ENCODE data around the gene SMPDL3A.

The SMPDL3A gene

GRCh38 chr6:122780114-122780513, 8.9 kb upstream of the SMPDL3A start:
- Histone ChIP-seq H2AFZ (ENCODE audit: low read depth, low read length) (no peak overlapping the region), H3K27ac (ENCODE audit: low read length, poor library complexity, severe bottlenecking) (no peak overlapping the region), H3K9me3 (ENCODE audit: control insufficient read depth, low read length) (no peaks in the 10 kb centered on the region), H3K4me2 (ENCODE audit: low read length, poor library complexity, severe bottlenecking) (no peak overlapping the region), H4K8ac (ENCODE audit: low read length) (no peak overlapping the region), H3K36me3 (ENCODE audit: control insufficient read depth in 1 of 2, insufficient read depth in 2 of 2, low read depth in 1 of 2, low read length in 2 of 2) (no peaks in the 10 kb centered on the region), H2BK15ac (ENCODE audit: low read depth, poor library complexity, severe bottlenecking) (no peak overlapping the region), H2AK5ac (ENCODE audit: low read length, severe bottlenecking) (no peak overlapping the region), H3K27me3 (ENCODE audit: control insufficient read depth in 1 of 2, insufficient read depth in 1 of 2, low read length in 2 of 2) (peaks cover 0 to 12% of the 10 kb centered on the region in 2 experiments), H2BK12ac (ENCODE audit: low read length in 2 of 2) (no peak overlapping the region), H3K4me3 (ENCODE audit: insufficient read depth in 1 of 2, low read depth in 1 of 2, low read length in 2 of 2) (no peak overlapping the region), H2BK5ac (ENCODE audit: low read depth, low read length, poor library complexity, severe bottlenecking) (no peak overlapping the region), H3K9ac (ENCODE audit: low read length) (no peak overlapping the region), H4K91ac (ENCODE audit: low read length) (no peak overlapping the region), H3K4me1 (ENCODE audit: control insufficient read depth, insufficient read depth, low read depth, low read length) (no peaks in the 10 kb centered on the region), H2BK120ac (ENCODE audit: low read depth, low read length) (no peak overlapping the region), H3K14ac (ENCODE audit: low read length in 2 of 2) (no peak overlapping the region), H3K4ac (ENCODE audit: low read depth in 1 of 2, low read length in 2 of 2) (no peak overlapping the region), H3K18ac (ENCODE audit: low read depth in 1 of 2, low read length in 2 of 2) (no peak overlapping the region), H3K23ac (ENCODE audit: low read length in 2 of 2) (no peak overlapping the region), H3K79me1 (replicated peaks; ENCODE audit: low read length, poor library complexity, severe bottlenecking) (no peaks in the 10 kb centered on the region)
- no peak for DNase-seq
- 57% methylated on average over 5 of the region's 5 CpGs for WGBS

GRCh38 chr6:122781716-122782115, 7.3 kb upstream of the SMPDL3A start:
- Histone ChIP-seq H3K4me2 (ENCODE audit: low read length, poor library complexity, severe bottlenecking) (no peak overlapping the region), H3K9me3 (ENCODE audit: control insufficient read depth, low read length) (no peaks in the 10 kb centered on the region), H2AK5ac (ENCODE audit: low read length, severe bottlenecking) (no peak overlapping the region), H3K4ac (ENCODE audit: low read depth in 1 of 2, low read length in 2 of 2) (no peak overlapping the region), H3K9ac (ENCODE audit: low read length) (no peak overlapping the region), H2BK12ac (ENCODE audit: low read length in 2 of 2) (no peak overlapping the region), H3K4me3 (ENCODE audit: insufficient read depth in 1 of 2, low read depth in 1 of 2, low read length in 2 of 2) (no peak overlapping the region), H3K23ac (ENCODE audit: low read length in 2 of 2) (no peak overlapping the region), H3K79me1 (replicated peaks; ENCODE audit: low read length, poor library complexity, severe bottlenecking) (no peaks in the 10 kb centered on the region), H4K8ac (ENCODE audit: low read length) (no peak overlapping the region), H2BK15ac (ENCODE audit: low read depth, poor library complexity, severe bottlenecking) (no peak overlapping the region), H4K91ac (ENCODE audit: low read length) (no peak overlapping the region), H2AFZ (ENCODE audit: low read depth, low read length) (no peak overlapping the region), H2BK5ac (ENCODE audit: low read depth, low read length, poor library complexity, severe bottlenecking) (no peak overlapping the region), H3K4me1 (ENCODE audit: control insufficient read depth, insufficient read depth, low read depth, low read length) (no peaks in the 10 kb centered on the region), H3K27ac (ENCODE audit: low read length, poor library complexity, severe bottlenecking) (no peak overlapping the region), H3K36me3 (ENCODE audit: control insufficient read depth in 1 of 2, insufficient read depth in 2 of 2, low read depth in 1 of 2, low read length in 2 of 2) (no peaks in the 10 kb centered on the region), H3K18ac (ENCODE audit: low read depth in 1 of 2, low read length in 2 of 2) (no peak overlapping the region), H3K14ac (ENCODE audit: low read length in 2 of 2) (no peak overlapping the region), H3K27me3 (ENCODE audit: control insufficient read depth in 1 of 2, insufficient read depth in 1 of 2, low read length in 2 of 2) (peaks cover 0 to 12% of the 10 kb centered on the region in 2 experiments), H2BK120ac (ENCODE audit: low read depth, low read length) (no peak overlapping the region)
- WGBS: 96% methylated on average over 6 of the region's 7 CpGs
- DNase-seq: no peak

GRCh38 chr6:122783401-122783800, 5.7 kb upstream of the SMPDL3A start:
- no peak overlapping the region for H4K8ac ChIP-seq (ENCODE audit: low read length)
- H2AK5ac ChIP-seq (ENCODE audit: low read length, severe bottlenecking): no peak overlapping the region
- H2BK120ac ChIP-seq (ENCODE audit: low read depth, low read length): no peak overlapping the region
- H3K9me3 ChIP-seq (ENCODE audit: control insufficient read depth, low read length): no peaks in the 10 kb centered on the region
- H3K27me3 ChIP-seq (ENCODE audit: control insufficient read depth in 1 of 2, insufficient read depth in 1 of 2, low read length in 2 of 2): peaks cover 0 to 12% of the 10 kb centered on the region in 2 experiments
- H3K18ac ChIP-seq (ENCODE audit: low read depth in 1 of 2, low read length in 2 of 2): no peak overlapping the region
- WGBS: 89% methylated on average over 3 of the region's 4 CpGs
- no peak overlapping the region for H3K14ac ChIP-seq (ENCODE audit: low read length in 2 of 2)
- no peak overlapping the region for H4K91ac ChIP-seq (ENCODE audit: low read length)
- H3K4me3 ChIP-seq (ENCODE audit: insufficient read depth in 1 of 2, low read depth in 1 of 2, low read length in 2 of 2): no peak overlapping the region
- no peak overlapping the region for H3K9ac ChIP-seq (ENCODE audit: low read length)
- peaks cover 2% of the 10 kb centered on the region for H3K79me1 ChIP-seq (replicated peaks; ENCODE audit: low read length, poor library complexity, severe bottlenecking)
- no peak overlapping the region for H2BK12ac ChIP-seq (ENCODE audit: low read length in 2 of 2)
- no peak overlapping the region for H3K4me2 ChIP-seq (ENCODE audit: low read length, poor library complexity, severe bottlenecking)
- H3K4ac ChIP-seq (ENCODE audit: low read depth in 1 of 2, low read length in 2 of 2): no peak overlapping the region
- H3K27ac ChIP-seq (ENCODE audit: low read length, poor library complexity, severe bottlenecking): no peak overlapping the region
- H3K23ac ChIP-seq (ENCODE audit: low read length in 2 of 2): no peak overlapping the region
- no peaks in the 10 kb centered on the region for H3K36me3 ChIP-seq (ENCODE audit: control insufficient read depth in 1 of 2, insufficient read depth in 2 of 2, low read depth in 1 of 2, low read length in 2 of 2)
- no peak for DNase-seq
- no peak overlapping the region for H2BK15ac ChIP-seq (ENCODE audit: low read depth, poor library complexity, severe bottlenecking)
- no peak overlapping the region for H2AFZ ChIP-seq (ENCODE audit: low read depth, low read length)
- H2BK5ac ChIP-seq (ENCODE audit: low read depth, low read length, poor library complexity, severe bottlenecking): no peak overlapping the region
- H3K4me1 ChIP-seq (ENCODE audit: control insufficient read depth, insufficient read depth, low read depth, low read length): peaks cover 3% of the 10 kb centered on the region

GRCh38 chr6:122785891-122786290, 3.2 kb upstream of the SMPDL3A start:
- no peak overlapping the region for H4K8ac ChIP-seq (ENCODE audit: low read length)
- DNase-seq: no peak
- no peak overlapping the region for H2BK12ac ChIP-seq (ENCODE audit: low read length in 2 of 2)
- H3K27me3 ChIP-seq (ENCODE audit: control insufficient read depth in 1 of 2, insufficient read depth in 1 of 2, low read length in 2 of 2): no peaks in the 10 kb centered on the region
- H3K36me3 ChIP-seq (ENCODE audit: control insufficient read depth in 1 of 2, insufficient read depth in 2 of 2, low read depth in 1 of 2, low read length in 2 of 2): no peaks in the 10 kb centered on the region
- H3K4me1 ChIP-seq (ENCODE audit: control insufficient read depth, insufficient read depth, low read depth, low read length): peaks cover 4% of the 10 kb centered on the region
- WGBS: no CpG with 5 or more reads among the region's 1 CpG
- H3K4me3 ChIP-seq (ENCODE audit: insufficient read depth in 1 of 2, low read depth in 1 of 2, low read length in 2 of 2): no peak overlapping the region
- no peak overlapping the region for H2BK15ac ChIP-seq (ENCODE audit: low read depth, poor library complexity, severe bottlenecking)
- no peak overlapping the region for H3K4ac ChIP-seq (ENCODE audit: low read depth in 1 of 2, low read length in 2 of 2)
- no peak overlapping the region for H2BK5ac ChIP-seq (ENCODE audit: low read depth, low read length, poor library complexity, severe bottlenecking)
- peaks cover 2% of the 10 kb centered on the region for H3K79me1 ChIP-seq (replicated peaks; ENCODE audit: low read length, poor library complexity, severe bottlenecking)
- no peak overlapping the region for H2AFZ ChIP-seq (ENCODE audit: low read depth, low read length)
- no peak overlapping the region for H3K14ac ChIP-seq (ENCODE audit: low read length in 2 of 2)
- no peak overlapping the region for H4K91ac ChIP-seq (ENCODE audit: low read length)
- H3K9ac ChIP-seq (ENCODE audit: low read length): no peak overlapping the region
- no peak overlapping the region for H3K4me2 ChIP-seq (ENCODE audit: low read length, poor library complexity, severe bottlenecking)
- H3K9me3 ChIP-seq (ENCODE audit: control insufficient read depth, low read length): no peaks in the 10 kb centered on the region
- no peak overlapping the region for H3K27ac ChIP-seq (ENCODE audit: low read length, poor library complexity, severe bottlenecking)
- no peak overlapping the region for H3K23ac ChIP-seq (ENCODE audit: low read length in 2 of 2)
- no peak overlapping the region for H3K18ac ChIP-seq (ENCODE audit: low read depth in 1 of 2, low read length in 2 of 2)
- H2AK5ac ChIP-seq (ENCODE audit: low read length, severe bottlenecking): no peak overlapping the region
- H2BK120ac ChIP-seq (ENCODE audit: low read depth, low read length): no peak overlapping the region
